Measurements from ENCODE around the gene FMN2.
A peak's percentile ranks its signal among the peaks of the same experiment; 100 is the strongest.
"Not testable (repeated sequence)": the region's sequence is repeated elsewhere in the genome, so short reads cannot be mapped to it uniquely, and the experiment has no call there.

Gene FMN2

DNA sequence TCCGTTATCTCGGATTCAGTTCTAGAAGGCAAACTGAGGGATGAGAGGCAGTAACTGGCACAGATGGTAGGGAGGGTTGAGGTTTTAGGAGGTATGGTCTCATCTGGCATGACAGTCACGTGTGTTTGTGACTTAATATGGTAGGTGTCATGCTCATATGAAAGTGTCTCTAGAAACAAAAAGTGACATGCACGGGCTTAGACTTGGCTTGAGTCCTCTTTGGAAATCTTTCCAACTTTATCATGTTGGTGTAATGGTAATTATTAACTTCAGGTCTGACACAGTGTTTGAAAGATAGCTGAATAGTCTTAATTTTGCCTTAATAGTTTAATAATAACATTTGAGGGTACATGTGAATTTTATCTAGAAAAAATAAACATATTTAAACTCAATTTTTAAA is 218.1 kb downstream of the FMN2 start:
- Histone ChIP-seq H3K27ac (ENCODE audit: low read depth, low read length) (peak overlapping the region; percentile 80; the same call in 1 of the 2 replicates), H3K79me2 (ENCODE audit: control insufficient read depth, insufficient read depth, low read length, unreplicated experiment) (no peaks in the 10 kb centered on the region), H2AFZ (ENCODE audit: low read length, unreplicated experiment) (no peak overlapping the region), H3K36me3 (ENCODE audit: insufficient read depth, low read length) (no peaks in the 10 kb centered on the region), H3K27me3 (ENCODE audit: insufficient read depth, low read length) (no peaks in the 10 kb centered on the region), H3K4me3 (ENCODE audit: low read depth, low read length) (no peak overlapping the region), H3K4me1 (ENCODE audit: control insufficient read depth, insufficient read depth, low read length, unreplicated experiment) (peaks cover 50% of the 10 kb centered on the region)

DNA sequence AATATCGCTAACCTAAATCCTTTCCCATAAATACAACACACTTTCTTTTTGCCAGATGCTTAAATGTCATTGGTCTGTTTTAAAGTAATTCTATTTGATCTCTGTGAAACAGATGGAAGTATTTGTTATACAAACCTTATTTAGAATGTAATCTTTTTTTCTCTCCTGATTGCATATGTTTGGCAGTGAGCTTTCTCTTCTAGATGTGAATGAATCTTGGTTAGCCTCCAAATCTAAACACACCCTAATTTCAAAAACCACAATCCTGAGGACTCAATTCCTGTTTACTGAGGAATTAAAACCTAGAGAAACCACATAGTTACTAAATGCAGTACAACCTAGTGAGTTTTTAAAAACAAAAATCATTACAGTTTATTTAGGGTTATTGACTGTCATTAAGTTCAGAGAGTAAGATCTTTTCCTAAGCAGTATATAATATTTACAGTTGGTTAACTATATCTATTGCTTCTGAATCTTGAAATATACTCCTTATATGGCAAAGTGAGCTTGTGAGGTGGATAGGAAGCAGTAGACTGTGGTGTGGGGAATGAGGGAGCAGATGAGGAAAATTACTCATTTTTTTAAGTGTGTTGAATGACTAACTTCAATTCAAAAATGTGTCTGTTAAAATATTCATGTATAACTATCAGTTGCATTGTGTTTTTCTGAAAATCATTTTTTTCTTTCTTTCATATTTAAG is 218.7 kb downstream of the FMN2 start:
- Histone ChIP-seq H3K36me3 (ENCODE audit: insufficient read depth, low read length) (no peaks in the 10 kb centered on the region), H3K27ac (ENCODE audit: low read depth, low read length) (peak overlapping the region; percentile 80), H3K79me2 (ENCODE audit: control insufficient read depth, insufficient read depth, low read length, unreplicated experiment) (no peaks in the 10 kb centered on the region), H3K27me3 (ENCODE audit: insufficient read depth, low read length) (no peaks in the 10 kb centered on the region), H3K4me1 (ENCODE audit: control insufficient read depth, insufficient read depth, low read length, unreplicated experiment) (peaks cover 56% of the 10 kb centered on the region), H3K4me3 (ENCODE audit: low read depth, low read length) (peak overlapping the region; percentile 19; the same call in 1 of the 2 replicates), H2AFZ (ENCODE audit: low read length, unreplicated experiment) (peak overlapping the region; percentile 39)

DNA sequence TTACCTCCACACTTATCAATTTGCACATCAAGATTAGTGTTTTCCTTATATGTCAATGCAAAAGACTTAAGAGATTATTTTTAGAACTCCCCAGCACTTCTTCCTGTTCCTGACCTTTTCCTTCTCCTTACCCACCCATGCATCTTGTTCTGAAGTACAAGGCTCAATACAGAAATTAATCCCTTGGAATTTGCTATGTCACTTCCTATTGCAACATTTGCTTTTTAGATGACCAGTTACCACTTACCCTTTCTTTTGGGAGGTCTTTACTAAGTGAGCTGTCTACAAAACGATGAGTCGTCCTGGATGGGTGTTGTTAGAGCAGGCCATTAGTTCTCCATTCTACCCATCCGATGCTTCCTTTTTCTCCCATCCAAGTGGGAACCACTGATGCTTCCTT is 221.2 kb downstream of the FMN2 start:
- no peaks in the 10 kb centered on the region for H3K79me2 ChIP-seq (ENCODE audit: control insufficient read depth, insufficient read depth, low read length, unreplicated experiment)
- H3K27me3 ChIP-seq (ENCODE audit: insufficient read depth, low read length) = no peaks in the 10 kb centered on the region
- H3K4me1 ChIP-seq (ENCODE audit: control insufficient read depth, insufficient read depth, low read length, unreplicated experiment) = peaks cover 58% of the 10 kb centered on the region
- H2AFZ ChIP-seq (ENCODE audit: low read length, unreplicated experiment) = peak overlapping the region; percentile 2
- H3K36me3 ChIP-seq (ENCODE audit: insufficient read depth, low read length) = peaks cover 4% of the 10 kb centered on the region; the same call in 1 of the 2 replicates
- H3K27ac ChIP-seq (ENCODE audit: low read depth, low read length) = peak overlapping the region; percentile 89
- peak overlapping the region; percentile 10; the same call in 1 of the 2 replicates for H3K4me3 ChIP-seq (ENCODE audit: low read depth, low read length)

DNA sequence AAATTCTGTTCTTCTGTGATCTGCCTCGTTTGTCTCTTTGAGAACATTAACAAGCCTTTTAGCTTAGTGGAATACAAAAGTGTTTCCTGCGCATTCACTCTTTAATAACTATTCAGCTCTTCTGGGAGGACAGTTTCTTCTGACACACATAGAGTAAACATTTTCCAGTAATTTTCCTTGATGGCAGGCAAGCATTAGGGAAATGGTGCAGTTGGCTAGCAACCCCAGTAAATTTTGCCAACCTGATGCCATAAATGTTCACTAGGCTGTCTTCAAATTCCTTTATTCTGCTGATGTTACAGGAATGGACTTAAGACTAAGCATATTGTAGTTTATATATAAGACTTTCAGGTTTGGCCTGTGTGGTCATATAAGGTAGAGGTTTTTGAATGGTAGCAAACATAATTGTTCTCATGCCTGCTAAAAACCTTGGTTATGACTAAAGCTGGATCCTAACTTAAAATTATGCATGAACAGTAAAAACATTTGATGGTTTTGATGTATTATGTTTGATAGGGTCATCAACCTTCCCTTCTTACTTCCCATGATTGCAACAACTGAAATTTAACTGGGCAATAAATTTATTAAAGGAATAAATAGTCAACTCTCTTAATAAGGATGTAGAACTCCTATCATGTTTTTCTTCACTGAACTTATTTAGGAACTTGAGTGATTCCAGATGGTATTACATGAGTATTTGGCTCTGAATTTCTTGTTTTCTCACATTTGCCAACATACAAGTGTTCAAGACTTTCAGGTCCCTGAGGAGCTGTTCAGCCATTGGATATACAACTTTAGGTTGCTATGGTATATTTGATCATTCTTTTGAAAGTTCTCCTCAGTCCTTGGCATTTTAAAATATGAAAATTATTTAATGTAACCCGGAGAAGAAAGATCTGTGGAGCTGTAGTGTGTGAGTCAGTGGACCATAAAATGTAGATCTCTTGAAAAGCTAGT is 223.4 kb downstream of the FMN2 start:
- Histone ChIP-seq H3K27me3 (ENCODE audit: insufficient read depth, low read length) (no peaks in the 10 kb centered on the region), H3K27ac (ENCODE audit: low read depth, low read length) (no peak overlapping the region), H3K79me2 (ENCODE audit: control insufficient read depth, insufficient read depth, low read length, unreplicated experiment) (no peaks in the 10 kb centered on the region), H3K4me3 (ENCODE audit: low read depth, low read length) (no peak overlapping the region), H2AFZ (ENCODE audit: low read length, unreplicated experiment) (no peak overlapping the region), H3K36me3 (ENCODE audit: insufficient read depth, low read length) (peaks cover 4% of the 10 kb centered on the region; the same call in 1 of the 2 replicates), H3K4me1 (ENCODE audit: control insufficient read depth, insufficient read depth, low read length, unreplicated experiment) (peaks cover 45% of the 10 kb centered on the region)

DNA sequence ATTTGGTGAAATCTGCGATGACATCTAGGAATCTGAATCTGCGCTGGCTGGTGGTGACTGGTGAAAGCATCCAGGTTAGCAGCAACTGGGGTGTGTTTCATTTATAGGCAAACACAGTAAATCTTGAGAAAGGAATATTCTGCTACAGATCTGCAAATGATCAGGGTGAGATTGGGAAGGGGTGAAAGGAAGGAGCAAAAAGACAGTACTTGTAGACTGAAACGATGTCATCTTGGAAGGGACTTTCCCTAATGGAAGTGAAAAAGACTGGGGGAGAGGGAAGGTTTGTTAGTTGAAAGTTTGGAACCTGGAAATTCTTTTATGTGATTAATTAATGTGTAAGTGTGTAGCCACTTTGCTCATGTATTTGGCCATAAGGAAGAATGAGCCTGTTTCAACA is 228.3 kb downstream of the FMN2 start:
- peaks cover 4% of the 10 kb centered on the region; the same call in 1 of the 2 replicates for H3K36me3 ChIP-seq (ENCODE audit: insufficient read depth, low read length)
- H3K27me3 ChIP-seq (ENCODE audit: insufficient read depth, low read length) = no peaks in the 10 kb centered on the region
- H3K79me2 ChIP-seq (ENCODE audit: control insufficient read depth, insufficient read depth, low read length, unreplicated experiment) = no peaks in the 10 kb centered on the region
- no peak overlapping the region for H2AFZ ChIP-seq (ENCODE audit: low read length, unreplicated experiment)
- H3K27ac ChIP-seq (ENCODE audit: low read depth, low read length) = no peak overlapping the region
- no peak overlapping the region for H3K4me3 ChIP-seq (ENCODE audit: low read depth, low read length)
- H3K4me1 ChIP-seq (ENCODE audit: control insufficient read depth, insufficient read depth, low read length, unreplicated experiment) = peaks cover 6% of the 10 kb centered on the region

DNA sequence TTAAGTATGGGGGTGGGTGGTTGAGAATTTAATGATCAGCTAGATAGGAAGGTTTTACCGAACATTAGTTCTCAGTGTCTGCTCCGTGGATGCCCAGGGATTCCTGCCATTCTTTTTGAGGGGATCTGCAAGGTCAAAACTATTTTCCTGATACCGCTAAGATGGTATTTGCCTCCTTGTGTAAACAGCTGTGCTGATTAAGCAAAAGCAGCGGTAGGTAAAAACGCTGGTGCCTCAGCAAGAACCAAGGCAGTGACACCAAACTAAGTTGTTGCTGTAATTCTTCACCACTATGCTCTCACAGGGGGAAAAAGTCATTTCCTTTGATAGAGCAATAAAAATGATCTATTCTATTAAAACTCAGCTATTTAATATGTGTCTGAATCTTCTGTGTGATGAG is 229.0 kb downstream of the FMN2 start:
- Histone ChIP-seq H3K27ac (ENCODE audit: low read depth, low read length) (no peak overlapping the region), H3K4me3 (ENCODE audit: low read depth, low read length) (no peak overlapping the region), H2AFZ (ENCODE audit: low read length, unreplicated experiment) (no peak overlapping the region), H3K4me1 (ENCODE audit: control insufficient read depth, insufficient read depth, low read length, unreplicated experiment) (no peaks in the 10 kb centered on the region), H3K79me2 (ENCODE audit: control insufficient read depth, insufficient read depth, low read length, unreplicated experiment) (no peaks in the 10 kb centered on the region), H3K27me3 (ENCODE audit: insufficient read depth, low read length) (no peaks in the 10 kb centered on the region), H3K36me3 (ENCODE audit: insufficient read depth, low read length) (peaks cover 4% of the 10 kb centered on the region; the same call in 1 of the 2 replicates)

DNA sequence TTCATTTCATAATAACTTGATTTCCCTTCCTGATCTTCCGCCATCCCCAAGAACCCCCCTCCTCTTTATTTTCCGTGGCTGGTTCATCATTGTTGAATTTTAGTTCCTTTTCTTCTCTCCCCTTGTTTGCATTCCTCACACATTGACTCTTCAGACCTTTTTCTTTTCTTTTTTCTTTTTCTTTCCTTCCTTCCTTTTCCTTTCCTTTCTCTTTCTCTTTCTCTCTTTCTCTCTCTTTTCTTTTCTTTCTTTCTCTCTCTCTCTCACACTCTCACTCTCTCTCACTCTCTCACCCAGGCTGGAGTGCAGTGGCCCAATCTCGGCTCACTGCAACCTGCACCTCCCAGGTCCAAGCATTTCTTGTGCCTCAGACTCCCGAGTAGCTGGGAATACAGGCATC is 231.3 kb downstream of the FMN2 start:
- Histone ChIP-seq H3K79me2 (ENCODE audit: control insufficient read depth, insufficient read depth, low read length, unreplicated experiment) (no peaks in the 10 kb centered on the region), H3K27me3 (ENCODE audit: insufficient read depth, low read length) (no peaks in the 10 kb centered on the region), H3K36me3 (ENCODE audit: insufficient read depth, low read length) (peaks cover under 1% of the 10 kb centered on the region; the same call in 1 of the 2 replicates), H2AFZ (ENCODE audit: low read length, unreplicated experiment) (no peak overlapping the region), H3K4me1 (ENCODE audit: control insufficient read depth, insufficient read depth, low read length, unreplicated experiment) (no peaks in the 10 kb centered on the region), H3K4me3 (ENCODE audit: low read depth, low read length) (no peak overlapping the region), H3K27ac (ENCODE audit: low read depth, low read length) (no peak overlapping the region)

DNA sequence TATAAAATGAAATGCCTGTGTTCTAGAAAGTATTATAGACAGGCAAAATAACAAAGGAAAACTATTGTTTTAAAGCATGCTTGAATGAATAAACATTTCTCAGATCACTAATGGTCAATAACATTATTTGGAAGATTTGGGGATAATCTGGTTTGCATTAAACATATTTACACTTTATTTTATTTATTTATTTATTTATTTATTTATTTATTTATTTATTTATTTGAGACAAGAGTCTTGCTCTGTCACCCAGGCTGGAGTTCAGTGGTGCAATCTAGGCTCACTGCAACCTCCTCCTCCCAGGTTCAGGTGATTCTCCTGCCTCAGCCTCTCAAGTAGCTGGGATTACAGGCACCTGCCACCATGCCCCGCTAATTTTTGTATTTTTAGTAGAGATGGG is 236.7 kb downstream of the FMN2 start:
- not testable (repeated sequence) for H3K27ac ChIP-seq (ENCODE audit: low read depth, low read length); H3K79me2 ChIP-seq (ENCODE audit: control insufficient read depth, insufficient read depth, low read length, unreplicated experiment); H3K27me3 ChIP-seq (ENCODE audit: insufficient read depth, low read length); H2AFZ ChIP-seq (ENCODE audit: low read length, unreplicated experiment); H3K36me3 ChIP-seq (ENCODE audit: insufficient read depth, low read length); H3K4me3 ChIP-seq (ENCODE audit: low read depth, low read length)
- H3K4me1 ChIP-seq (ENCODE audit: control insufficient read depth, insufficient read depth, low read length, unreplicated experiment) = peaks cover 16% of the 10 kb centered on the region

DNA sequence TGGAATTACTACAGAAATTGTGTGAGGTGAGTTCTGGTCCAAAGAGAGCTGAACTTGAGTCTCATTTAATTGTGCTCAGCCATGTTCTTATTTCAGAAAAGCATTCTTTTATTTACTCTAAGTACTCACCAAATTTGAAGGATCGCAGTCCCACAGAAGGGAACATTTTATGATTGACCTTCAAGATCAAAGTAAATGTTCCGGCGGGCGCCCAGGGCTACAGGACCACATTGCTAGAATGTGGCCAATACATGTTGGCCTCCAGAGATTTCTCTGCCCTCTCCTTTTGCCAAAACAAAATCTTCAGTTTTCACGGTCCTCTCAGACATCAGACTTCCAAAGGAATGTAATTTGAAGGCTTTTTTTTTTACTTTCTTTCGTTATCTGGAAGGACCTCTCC is 237.8 kb downstream of the FMN2 start:
- Histone ChIP-seq H3K4me1 (ENCODE audit: control insufficient read depth, insufficient read depth, low read length, unreplicated experiment) (peaks cover 16% of the 10 kb centered on the region), H3K27me3 (ENCODE audit: insufficient read depth, low read length) (no peaks in the 10 kb centered on the region), H3K36me3 (ENCODE audit: insufficient read depth, low read length) (0 out of 2 replicates have a peak, but pooled peaks cover 3% of the 10 kb centered on the region), H2AFZ (ENCODE audit: low read length, unreplicated experiment) (peak overlapping the region; percentile 96), H3K4me3 (ENCODE audit: low read depth, low read length) (peak overlapping the region; percentile 65), H3K79me2 (ENCODE audit: control insufficient read depth, insufficient read depth, low read length, unreplicated experiment) (no peaks in the 10 kb centered on the region), H3K27ac (ENCODE audit: low read depth, low read length) (peak overlapping the region; percentile 62)

DNA sequence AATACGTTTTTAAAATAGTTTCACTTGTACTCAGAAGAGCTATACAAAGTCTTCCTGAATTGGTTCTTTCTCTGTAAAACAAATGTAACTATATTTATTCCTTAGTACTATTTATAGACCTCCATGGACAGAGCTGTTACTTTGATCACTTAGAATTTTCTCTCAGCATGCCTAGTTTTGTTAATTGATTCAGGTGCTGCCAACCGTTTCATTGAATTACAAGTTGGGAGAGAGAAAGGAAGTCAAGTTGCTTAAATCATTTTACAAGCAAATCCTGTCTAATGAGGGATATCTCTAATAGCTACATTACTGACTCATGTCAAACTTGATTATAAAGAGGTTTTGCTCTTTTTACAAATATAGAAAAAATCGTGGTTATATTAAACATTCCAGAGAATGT is 241.0 kb downstream of the FMN2 start:
- Histone ChIP-seq H3K4me3 (ENCODE audit: low read depth, low read length) (no peak overlapping the region), H2AFZ (ENCODE audit: low read length, unreplicated experiment) (no peak overlapping the region), H3K27me3 (ENCODE audit: insufficient read depth, low read length) (no peaks in the 10 kb centered on the region), H3K79me2 (ENCODE audit: control insufficient read depth, insufficient read depth, low read length, unreplicated experiment) (no peaks in the 10 kb centered on the region), H3K4me1 (ENCODE audit: control insufficient read depth, insufficient read depth, low read length, unreplicated experiment) (peaks cover 21% of the 10 kb centered on the region), H3K27ac (ENCODE audit: low read depth, low read length) (no peak overlapping the region), H3K36me3 (ENCODE audit: insufficient read depth, low read length) (0 out of 2 replicates have a peak, but pooled peaks cover 3% of the 10 kb centered on the region)

Data from ACC112 (cell line).